Pulmonary artery endothelial cell (primary cell): Measurements from ENCODE around the gene RENBP. TPM values are rescaled to one million over a fixed set of nuclear protein-coding genes. Genes with fewer than 3 reads are reported as not detected.

ENCODE experiments used
- DNase-seq: peaks from one replicate; pipeline ENCODE4 v3.0.0-alpha.2; 2011; ENCODE audit warnings: low read depth, low spot score
- total RNA-seq: library from RNA; depleted of rRNA; stranded (reverse); fragments of >200 nt; gene quantifications from 2 replicates; pipeline ENCODE4 v1.2.3, GENCODE V29; 2014

Gene RENBP
- total RNA-seq, 1 donor from 2014 or later, result 4.9 TPM

- DNase-seq, result no peak
Observed at GRCh38 chrX:153900831-153901752, 43.4 kb downstream of the RENBP start.

- DNase-seq, result no peak
Observed at GRCh38 chrX:153897899-153898298, 46.5 kb downstream of the RENBP start.

GRCh38 chrX:153889123-153889522 lies 55.3 kb downstream of the RENBP start:
- no peak for DNase-seq

GRCh38 chrX:153888344-153888743 lies 56.1 kb downstream of the RENBP start:
- DNase-seq, result no peak

GRCh38 chrX:153887385-153887784 lies 57.1 kb downstream of the RENBP start:
- no peak for DNase-seq

GRCh38 chrX:153886915-153887314 lies 57.5 kb downstream of the RENBP start:
- DNase-seq, result no peak

- no peak for DNase-seq
Observed at GRCh38 chrX:153885968-153886903, 58.2 kb downstream of the RENBP start, which contains the start of gene L1CAM. L1CAM (minus strand) TSS chrX:153886173; CDS start chrX:153875836, 10,337 bp downstream.

Other genes starting within 250 kb of the RENBP start
- gene BCAP31, start 220.3 kb downstream of the RENBP start, total RNA-seq, result 304 and 323 TPM in 2 replicates
- 9.5 and 9.6 TPM in 2 replicates for gene ABCD1, start 219.8 kb downstream of the RENBP start, total RNA-seq
- 3.9 and 5.5 TPM in 2 replicates for gene PLXNB3, start 180.4 kb downstream of the RENBP start, total RNA-seq
- under 0.01 and 0.07 TPM in 2 replicates for gene SRPK3, start 163.6 kb downstream of the RENBP start, total RNA-seq
- gene IDH3G, start 150.3 kb downstream of the RENBP start, total RNA-seq, result 41.1 and 58.8 TPM in 2 replicates
- gene SSR4, start 150.0 kb downstream of the RENBP start, total RNA-seq, result 86.6 and 152 TPM in 2 replicates
- gene PDZD4, start 114.1 kb downstream of the RENBP start, total RNA-seq, result 0.20 and 0.25 TPM in 2 replicates
- 0.11 and 0.13 TPM in 2 replicates for gene L1CAM, start 58.5 kb downstream of the RENBP start, total RNA-seq
- gene AVPR2, start 40.0 kb downstream of the RENBP start, total RNA-seq, result 0.07 TPM in 1 of 2 replicates, not detected in the other
- 26.5 and 37.0 TPM in 2 replicates for gene ARHGAP4, start 18.4 kb downstream of the RENBP start, total RNA-seq
- gene NAA10, start 9.6 kb downstream of the RENBP start, total RNA-seq, result 97.3 and 113 TPM in 2 replicates
- gene HCFC1, start 27.2 kb upstream of the RENBP start, total RNA-seq, result 14.8 and 22.9 TPM in 2 replicates
- gene TMEM187, start 28.1 kb upstream of the RENBP start, total RNA-seq, result 2.9 and 5.3 TPM in 2 replicates
- gene IRAK1, start 75.3 kb upstream of the RENBP start, total RNA-seq, result 93.2 and 98.0 TPM in 2 replicates
- gene MECP2, start 153.1 kb upstream of the RENBP start, total RNA-seq, result 20.4 and 21.6 TPM in 2 replicates
- not detected in 2 replicates for gene OPN1LW, start 199.6 kb upstream of the RENBP start, total RNA-seq
- gene OPN1MW, start 238.0 kb upstream of the RENBP start, total RNA-seq, result not detected in 2 replicates